Muscle of leg (tissue), 16 donors: Measurements from ENCODE around the gene CHN2. TPM values are rescaled to one million over a fixed set of nuclear protein-coding genes. Genes with fewer than 3 reads are reported as not detected.
A peak's percentile ranks its signal among the peaks of the same experiment; 100 is the strongest.

Experiments
- DNase-seq: peaks from one replicate; pipeline ENCODE4 v3.0.0; 2013
- H3K27ac ChIP-seq: one replicate; pipeline ENCODE4 v1.5.1; 2013; ENCODE audit warnings: mild to moderate bottlenecking, low read length, control low read depth
- H3K27me3 ChIP-seq: one replicate; pipeline ENCODE4 v1.6.1; 2013; ENCODE audit warnings: low read length; ENCODE audit not compliant: control insufficient read depth, insufficient read depth
- H3K36me3 ChIP-seq: one replicate; pipeline ENCODE4 v1.6.1; 2013; ENCODE audit warnings: low read length; ENCODE audit not compliant: control insufficient read depth, insufficient read depth
- H3K4me1 ChIP-seq: one replicate; pipeline ENCODE4 v1.6.1; 2013; ENCODE audit warnings: low read length; ENCODE audit not compliant: control insufficient read depth, insufficient read depth
- H3K4me3 ChIP-seq: one replicate; pipeline ENCODE4 v1.5.1; 2013; ENCODE audit warnings: low read length, control low read depth
- H3K9me3 ChIP-seq: replicated peaks from 2 replicates; pipeline ENCODE4 v1.6.1; 2013; ENCODE audit warnings: low read depth, low read length; ENCODE audit not compliant: control insufficient read depth
- WGBS: methylation state at CpG from one replicate; pipeline ENCODE4 v1.1.5; 2013; ENCODE audit warnings: missing lambda C conversion rate; ENCODE audit not compliant: insufficient coverage; 5-methylcytosine and 5-hydroxymethylcytosine counted together
- long read RNA-seq, 11 donors: transcript quantifications; one replicate each; lab custom pipeline, GENCODE V29; 2026
- polyA plus RNA-seq, 8 donors: library from polyadenylated mRNA; unstranded; fragments of 120-200 nt; gene quantifications; one replicate each; pipeline versions ENCODE4 v1.2.1 to v1.2.3, GENCODE V29; 2013; ENCODE audit warnings: inconsistent platforms in 1 of 8, low replicate concordance in 1 of 8; ENCODE audit not compliant: insufficient read length in 8 of 8, insufficient read depth in 1 of 8
- total RNA-seq: library from RNA; stranded (reverse); fragments of 120-200 nt; gene quantifications from one replicate; pipeline ENCODE4 v1.2.4, GENCODE V29; 2013

Gene CHN2
- total RNA-seq (10.2 TPM), polyA plus RNA-seq (10 to 100 TPM in 4 of 8 donors, 1 to 10 TPM in 4; 7.6 to 18.2 (median 11.0) TPM)
- long read RNA-seq, donor 1, partial matches to known transcripts, result 0 of 1 reads
- long read RNA-seq, donor 1, other reads (novel, unspliced or antisense), result 0 of 1 reads
- long read RNA-seq, donor 2, result 0 reads
- long read RNA-seq, donor 3, partial matches to known transcripts, result 0 of 3 reads
- long read RNA-seq, donor 3, other reads (novel, unspliced or antisense), result 0 of 3 reads
- long read RNA-seq, donor 4, partial matches to known transcripts, result 0 of 1 reads
- long read RNA-seq, donor 4, other reads (novel, unspliced or antisense), result 0 of 1 reads
- long read RNA-seq, donor 5, partial matches to known transcripts, result 0 of 7 reads
- long read RNA-seq, donor 5, other reads (novel, unspliced or antisense), result 0 of 7 reads
- long read RNA-seq, donor 6, partial matches to known transcripts, result 0 of 2 reads
- long read RNA-seq, donor 6, other reads (novel, unspliced or antisense), result 0 of 2 reads
- long read RNA-seq, donor 7, partial matches to known transcripts, result 0 of 2 reads
- long read RNA-seq, donor 7, other reads (novel, unspliced or antisense), result 0 of 2 reads
- long read RNA-seq, donor 8, partial matches to known transcripts, result 0 of 5 reads
- long read RNA-seq, donor 8, other reads (novel, unspliced or antisense), result 0 of 5 reads
- long read RNA-seq, donor 9, result 0 reads
- long read RNA-seq, donor 10, partial matches to known transcripts, result 0 of 1 reads
- long read RNA-seq, donor 10, other reads (novel, unspliced or antisense), result 0 of 1 reads
- long read RNA-seq, donor 11, partial matches to known transcripts, result 0 of 4 reads
- long read RNA-seq, donor 11, other reads (novel, unspliced or antisense), result 0 of 4 reads

GRCh38 chr7:29194594-29195427 lies at the start of gene CHN2:
Gene CHN2, plus strand, starts transcription at chr7:29194775.
- Histone ChIP-seq H3K36me3 (no peaks in the 10 kb centered on the region), H3K27ac (peak within 1 kb of the TSS; percentile 31), H3K27me3 (peaks cover 31% of the 10 kb centered on the region), H3K4me3 (peak within 1 kb of the TSS; percentile 75), H3K4me1 (peaks cover 9% of the 10 kb centered on the region), H3K9me3 (no peaks in the 10 kb centered on the region)
- WGBS, result under 1% methylated on average over 79 of the region's 89 CpGs
- peak; percentile 79 for DNase-seq

DNA sequence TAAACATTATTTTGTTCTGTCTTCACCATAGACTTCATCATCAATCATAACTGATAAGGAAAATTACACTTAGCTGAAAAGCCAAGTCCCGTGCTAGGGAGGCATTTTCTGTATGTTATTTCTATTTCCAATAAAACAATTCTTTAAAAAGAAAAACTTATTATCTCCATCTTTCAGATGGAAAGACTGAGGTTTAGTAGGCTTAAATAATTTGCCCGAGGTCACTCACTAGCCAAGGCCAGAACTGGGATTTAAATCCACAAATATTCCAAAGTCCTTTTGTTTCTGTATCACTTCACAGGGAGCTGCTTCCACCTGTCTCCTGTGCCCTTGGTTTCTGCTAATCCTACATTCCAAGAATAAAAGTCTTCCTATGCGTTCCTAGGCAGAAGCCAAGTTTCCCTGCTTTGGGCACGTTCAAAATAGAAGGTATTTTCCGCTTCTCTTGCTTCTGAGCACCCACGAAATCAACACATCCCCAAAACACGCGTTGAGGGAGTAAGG lies 49.0 kb upstream of the CHN2 start:
- H3K27me3 ChIP-seq, result peaks cover 27% of the 10 kb centered on the region
- no peaks in the 10 kb centered on the region for H3K9me3 ChIP-seq
- DNase-seq, result no peak
- peak overlapping the region; percentile 76 for H3K27ac ChIP-seq
- peaks cover 19% of the 10 kb centered on the region for H3K4me1 ChIP-seq
- H3K36me3 ChIP-seq, result no peaks in the 10 kb centered on the region
- peak overlapping the region; percentile 52 for H3K4me3 ChIP-seq
- 0% methylated on average over 1 of the region's 8 CpGs for WGBS

GRCh38 chr7:29146057-29146706 lies 48.4 kb upstream of the CHN2 start, which contains the start of gene CPVL:
Gene CPVL, minus strand, starts transcription at chr7:29146537. Its CDS starts 25,476 bp downstream, at chr7:29121061.
- no peaks in the 10 kb centered on the region for H3K9me3 ChIP-seq
- DNase-seq, result peak; percentile 78
- H3K36me3 ChIP-seq, result no peaks in the 10 kb centered on the region
- H3K4me3 ChIP-seq, result peak within 1 kb of the TSS; percentile 52
- H3K4me1 ChIP-seq, result peaks cover 19% of the 10 kb centered on the region
- WGBS, result under 1% methylated on average over 39 of the region's 42 CpGs
- H3K27me3 ChIP-seq, result peaks cover 27% of the 10 kb centered on the region
- peak within 1 kb of the TSS; percentile 76 for H3K27ac ChIP-seq

- peak; percentile 68 for DNase-seq
- WGBS, result 25% methylated on average over 8 of the region's 14 CpGs
- H3K9me3 ChIP-seq, result no peaks in the 10 kb centered on the region
- peak overlapping the region; percentile 52 for H3K4me3 ChIP-seq
- peak overlapping the region; percentile 76 for H3K27ac ChIP-seq
- H3K4me1 ChIP-seq, result peaks cover 19% of the 10 kb centered on the region
- peaks cover 27% of the 10 kb centered on the region for H3K27me3 ChIP-seq
- no peaks in the 10 kb centered on the region for H3K36me3 ChIP-seq
These were observed 47.5 kb upstream of the CHN2 start for GRCh38 chr7:29146888-29147609.

DNA sequence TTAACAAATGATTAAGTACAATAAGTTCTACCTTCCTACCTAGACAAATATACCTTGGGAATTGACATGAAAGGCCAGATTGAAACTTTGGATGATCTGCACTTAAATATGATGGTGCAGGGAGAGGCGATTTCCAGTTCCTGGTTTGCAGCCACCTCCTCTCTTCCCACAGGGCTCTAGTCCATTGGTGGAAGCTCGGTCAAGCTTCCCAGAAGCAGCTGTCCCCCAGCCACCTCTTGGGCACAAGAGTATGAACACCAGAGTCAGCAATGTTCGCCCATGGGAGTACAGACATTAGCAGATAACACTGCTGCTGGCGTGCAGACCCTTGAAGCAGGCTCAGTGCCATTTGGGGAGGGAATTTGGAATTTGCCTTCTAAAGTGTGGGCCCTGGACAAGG lies 46.8 kb upstream of the CHN2 start:
- whole genome bisulfite sequencing, result no CpG with 5 or more reads among the region's 4 CpGs
- Histone ChIP-seq H3K36me3 (no peaks in the 10 kb centered on the region), H3K9me3 (no peaks in the 10 kb centered on the region), H3K27ac (no peak overlapping the region), H3K4me3 (no peak overlapping the region), H3K27me3 (peaks cover 27% of the 10 kb centered on the region), H3K4me1 (peaks cover 19% of the 10 kb centered on the region)
- DNase-seq, result peak; percentile 38

GRCh38 chr7:29149036-29149435 lies 45.5 kb upstream of the CHN2 start:
- Histone ChIP-seq H3K36me3 (no peaks in the 10 kb centered on the region), H3K9me3 (no peaks in the 10 kb centered on the region), H3K27me3 (peaks cover 27% of the 10 kb centered on the region), H3K27ac (no peak overlapping the region), H3K4me3 (no peak overlapping the region), H3K4me1 (peaks cover 19% of the 10 kb centered on the region)
- 70% methylated on average over 3 of the region's 12 CpGs for WGBS
- DNase-seq, result no peak

DNA sequence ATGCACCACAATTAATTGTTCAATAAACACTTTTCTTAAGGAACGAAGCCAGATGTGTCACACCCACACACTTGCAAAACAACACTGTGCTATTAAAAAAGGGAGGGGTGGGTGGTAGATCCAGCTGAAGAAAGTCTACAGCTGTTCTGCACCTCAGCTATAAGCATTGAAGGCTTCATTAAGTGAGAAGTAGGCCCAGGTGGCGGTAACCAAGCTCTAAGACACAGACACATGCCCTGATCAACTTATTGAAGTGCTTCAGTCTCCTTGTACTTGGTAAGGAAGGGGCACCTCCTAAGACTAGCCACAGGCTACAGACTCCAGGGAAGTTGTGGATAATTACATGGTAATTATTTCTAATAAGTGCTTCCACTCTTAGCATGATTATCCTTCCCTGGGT lies 43.7 kb upstream of the CHN2 start:
- Histone ChIP-seq H3K4me3 (no peak overlapping the region), H3K9me3 (no peaks in the 10 kb centered on the region), H3K27me3 (peaks cover 17% of the 10 kb centered on the region), H3K36me3 (no peaks in the 10 kb centered on the region), H3K27ac (no peak overlapping the region), H3K4me1 (peaks cover 14% of the 10 kb centered on the region)
- WGBS, result no CpG with 5 or more reads among the region's 2 CpGs
- DNase-seq, result no peak

GRCh38 chr7:29154076-29154475 lies 40.5 kb upstream of the CHN2 start:
- H3K27me3 ChIP-seq, result peaks cover 2% of the 10 kb centered on the region
- no peaks in the 10 kb centered on the region for H3K4me1 ChIP-seq
- H3K9me3 ChIP-seq, result no peaks in the 10 kb centered on the region
- H3K36me3 ChIP-seq, result no peaks in the 10 kb centered on the region
- DNase-seq, result no peak
- no peak overlapping the region for H3K4me3 ChIP-seq
- H3K27ac ChIP-seq, result no peak overlapping the region
- WGBS, result no CpG with 5 or more reads among the region's 2 CpGs
